ENCODE results near the gene CNTN4. TPM values are rescaled to one million over a fixed set of nuclear protein-coding genes. Genes with fewer than 3 reads are reported as not detected.
A peak's percentile ranks its signal among the peaks of the same experiment; 100 is the strongest.

The CNTN4 gene
- total and polyA plus RNA-seq, 10 donors: 0.20 to 4.3 (median 1.5) TPM

GRCh38 chr3:3038201-3038991 lies 939.7 kb downstream of the CNTN4 start:
- peak; percentile 72 for DNase-seq
- WGBS, 5 donors: 65 to 81% (median 72%) methylated on average over 25 of the region's 25 CpGs
- no peak overlapping the region for H3K27ac ChIP-seq
- no peaks in the 10 kb centered on the region for H3K36me3 ChIP-seq
- no peak for TF ChIP-seq CTCF (IDR thresholded peaks at IDR 0.05 in 8 of 11, conservative IDR thresholded peaks at IDR 0.05 in 3 of 11)
- TF ChIP-seq POLR2A (IDR thresholded peaks at IDR 0.05): no peak
- TF ChIP-seq POLR2AphosphoS5 (IDR thresholded peaks at IDR 0.05): no peak
- no peaks in the 10 kb centered on the region for H3K9me3 ChIP-seq
- intact Hi-C loops (cut with DNase I; ENCODE audit: low total_unique reads): no loop called here
- no peak overlapping the region for H3K4me3 ChIP-seq
- H3K4me1 ChIP-seq: no peaks in the 10 kb centered on the region
- no peaks in the 10 kb centered on the region for H3K27me3 ChIP-seq (replicated peaks in 1 of 7)

GRCh38 chr3:3053974-3054373 lies 955.3 kb downstream of the CNTN4 start:
- WGBS, 5 donors: 66 to 88% (median 79%) methylated on average over 4 of the region's 4 CpGs
- no peak overlapping the region for H3K4me3 ChIP-seq

GRCh38 chr3:3059645-3060044 lies 961.0 kb downstream of the CNTN4 start:
- TF ChIP-seq POLR2AphosphoS5 (IDR thresholded peaks at IDR 0.05) (no peak), POLR2A (IDR thresholded peaks at IDR 0.05) (no peak), CTCF (IDR thresholded peaks at IDR 0.05 in 8 of 11, conservative IDR thresholded peaks at IDR 0.05 in 3 of 11) (no peak)
- H3K9me3 ChIP-seq: no peaks in the 10 kb centered on the region
- H3K36me3 ChIP-seq: no peaks in the 10 kb centered on the region
- intact Hi-C loops (cut with DNase I; ENCODE audit: low total_unique reads): no loop called here
- no peak overlapping the region for H3K4me3 ChIP-seq
- H3K4me1 ChIP-seq: no peaks in the 10 kb centered on the region
- no peaks in the 10 kb centered on the region for H3K27me3 ChIP-seq (replicated peaks in 1 of 7)
- WGBS, 5 donors: 47 to 72% (median 67%) methylated on average over 1 of the region's 1 CpG
- no peak for DNase-seq
- H3K27ac ChIP-seq: no peak overlapping the region

More at GRCh38 chr3:3053974-3054373, 955.3 kb downstream of the CNTN4 start:
- DNase-seq: no peak
- intact Hi-C loops (cut with DNase I; ENCODE audit: low total_unique reads): no loop called here
- Histone ChIP-seq H3K9me3 (no peaks in the 10 kb centered on the region), H3K27me3 (replicated peaks in 1 of 7) (no peaks in the 10 kb centered on the region), H3K36me3 (no peaks in the 10 kb centered on the region), H3K27ac (no peak overlapping the region), H3K4me1 (no peaks in the 10 kb centered on the region)
- no peak for TF ChIP-seq CTCF (IDR thresholded peaks at IDR 0.05 in 8 of 11, conservative IDR thresholded peaks at IDR 0.05 in 3 of 11)
- TF ChIP-seq POLR2AphosphoS5 (IDR thresholded peaks at IDR 0.05): no peak

- TF ChIP-seq POLR2AphosphoS5 (IDR thresholded peaks at IDR 0.05) (no peak), POLR2A (IDR thresholded peaks at IDR 0.05) (no peak), CTCF (IDR thresholded peaks at IDR 0.05 in 8 of 11, conservative IDR thresholded peaks at IDR 0.05 in 3 of 11) (no peak)
- no peaks in the 10 kb centered on the region for H3K27me3 ChIP-seq (replicated peaks in 1 of 7)
- no peak for DNase-seq
- WGBS, 5 donors: 73 to 86% (median 84%) methylated on average over 4 of the region's 4 CpGs
- no peaks in the 10 kb centered on the region for H3K9me3 ChIP-seq
- H3K36me3 ChIP-seq: no peaks in the 10 kb centered on the region
- no peaks in the 10 kb centered on the region for H3K4me1 ChIP-seq
- no peak overlapping the region for H3K4me3 ChIP-seq
- intact Hi-C loops (cut with DNase I; ENCODE audit: low total_unique reads): no loop called here
- no peak overlapping the region for H3K27ac ChIP-seq
Observed at GRCh38 chr3:3064297-3064696, 965.6 kb downstream of the CNTN4 start.

All from spleen (tissue), 11 donors.